Measurements from ENCODE around the gene NT5DC3.

Gene NT5DC3

GRCh38 chr12:103742349-103742932 is 98.6 kb downstream of the NT5DC3 start:
- no peak for DNase-seq

GRCh38 chr12:103737881-103738280 is 103.2 kb downstream of the NT5DC3 start:
- no peak for DNase-seq

GRCh38 chr12:103736572-103736971 is 104.5 kb downstream of the NT5DC3 start:
- DNase-seq = no peak

GRCh38 chr12:103735291-103735690 is 105.7 kb downstream of the NT5DC3 start:
- no peak for DNase-seq

- no peak for DNase-seq
These were observed 106.2 kb downstream of the NT5DC3 start for GRCh38 chr12:103734863-103735262.

- DNase-seq = no peak
These were observed 109.5 kb downstream of the NT5DC3 start for GRCh38 chr12:103731539-103731938.

- no peak for DNase-seq
These were observed 111.5 kb downstream of the NT5DC3 start for GRCh38 chr12:103729499-103729898.

GRCh38 chr12:103728323-103728722 is 112.7 kb downstream of the NT5DC3 start:
- no peak for DNase-seq

GRCh38 chr12:103727638-103728037 is 113.4 kb downstream of the NT5DC3 start:
- DNase-seq = no peak

GRCh38 chr12:103725398-103725797 is 115.6 kb downstream of the NT5DC3 start:
- DNase-seq = no peak
